DMS53 treated with DMSO at 0.1 percent for 48 hours (cell line): ENCODE results near the gene PNMA3.
"Not testable (repeated sequence)": the region's sequence is repeated elsewhere in the genome, so short reads cannot be mapped to it uniquely, and the experiment has no call there.

Experiments
- DNase-seq: peaks from one replicate; lab custom pipeline; 2025; ENCODE audit not compliant: unreplicated experiment; lab: John Stamatoyannopoulos, UW

The PNMA3 gene, protein sequence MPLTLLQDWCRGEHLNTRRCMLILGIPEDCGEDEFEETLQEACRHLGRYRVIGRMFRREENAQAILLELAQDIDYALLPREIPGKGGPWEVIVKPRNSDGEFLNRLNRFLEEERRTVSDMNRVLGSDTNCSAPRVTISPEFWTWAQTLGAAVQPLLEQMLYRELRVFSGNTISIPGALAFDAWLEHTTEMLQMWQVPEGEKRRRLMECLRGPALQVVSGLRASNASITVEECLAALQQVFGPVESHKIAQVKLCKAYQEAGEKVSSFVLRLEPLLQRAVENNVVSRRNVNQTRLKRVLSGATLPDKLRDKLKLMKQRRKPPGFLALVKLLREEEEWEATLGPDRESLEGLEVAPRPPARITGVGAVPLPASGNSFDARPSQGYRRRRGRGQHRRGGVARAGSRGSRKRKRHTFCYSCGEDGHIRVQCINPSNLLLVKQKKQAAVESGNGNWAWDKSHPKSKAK

DNA sequence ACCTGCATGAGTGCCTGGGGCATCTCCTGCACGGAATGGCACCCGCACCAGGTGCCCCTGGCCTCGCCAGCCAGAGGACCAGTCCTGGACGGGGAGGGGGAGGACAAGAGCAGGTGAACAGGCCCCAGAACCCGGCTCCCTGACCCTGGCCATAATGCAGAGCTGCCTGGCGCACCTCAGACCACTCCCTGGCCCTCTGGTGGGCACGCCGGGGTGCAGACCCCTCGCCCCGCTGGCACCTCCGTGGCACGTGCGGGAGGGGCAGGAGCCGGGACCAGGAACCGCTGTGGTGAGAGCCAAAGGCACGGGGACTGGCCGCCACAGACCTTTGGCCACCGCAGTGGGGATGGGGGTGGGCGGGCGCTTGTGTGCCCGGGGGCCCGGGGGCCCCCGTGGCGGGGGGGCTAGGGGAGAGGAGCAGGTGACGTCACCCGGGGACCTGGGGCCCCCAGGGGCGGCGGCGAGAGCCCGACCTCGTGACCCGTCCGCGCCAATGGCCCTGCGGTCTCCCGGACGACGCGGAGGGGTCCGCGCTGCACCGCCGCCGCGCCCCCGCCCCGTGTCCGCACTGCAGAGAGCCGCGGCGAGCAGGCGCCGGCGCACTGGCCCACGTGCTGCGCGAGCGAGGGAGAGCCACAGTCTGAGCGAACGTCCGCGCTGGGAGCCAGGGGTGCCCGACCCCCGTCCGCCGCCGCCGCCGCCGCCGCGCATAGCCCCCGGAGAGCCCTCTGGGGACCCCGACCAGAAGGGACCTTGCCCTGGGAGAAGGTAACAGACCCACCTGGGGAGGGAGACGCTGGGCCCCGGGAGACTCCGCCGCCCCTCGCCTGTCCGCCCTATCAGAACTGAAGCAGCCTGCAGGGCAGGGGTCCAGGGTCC, at the start of gene PNMA3:
Gene PNMA3, plus strand, starts transcription at position 600 of the 879 bp plus-strand sequence. CDS start 586 bp downstream, outside the sequence.
- DNase-seq: no peak

DNA sequence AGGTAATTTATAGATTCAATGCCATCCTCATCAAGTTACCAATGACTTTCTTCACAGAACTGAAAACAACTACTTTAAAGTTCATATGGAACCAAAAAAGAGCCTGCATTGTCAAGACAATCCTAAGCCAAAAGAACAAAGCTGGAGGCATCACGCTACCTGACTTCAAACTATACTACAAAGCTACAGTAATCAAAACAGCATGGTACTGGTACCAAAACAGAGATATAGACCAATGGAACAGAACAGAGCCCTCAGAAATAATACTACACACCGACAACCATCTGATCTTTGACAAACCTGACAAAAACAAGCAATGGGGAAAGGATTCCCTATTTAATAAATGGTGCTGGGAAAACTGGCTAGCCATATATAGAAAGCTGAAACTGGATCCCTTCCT, 39.1 kb upstream of the PNMA3 start:
- not testable (repeated sequence) for DNase-seq

DNA sequence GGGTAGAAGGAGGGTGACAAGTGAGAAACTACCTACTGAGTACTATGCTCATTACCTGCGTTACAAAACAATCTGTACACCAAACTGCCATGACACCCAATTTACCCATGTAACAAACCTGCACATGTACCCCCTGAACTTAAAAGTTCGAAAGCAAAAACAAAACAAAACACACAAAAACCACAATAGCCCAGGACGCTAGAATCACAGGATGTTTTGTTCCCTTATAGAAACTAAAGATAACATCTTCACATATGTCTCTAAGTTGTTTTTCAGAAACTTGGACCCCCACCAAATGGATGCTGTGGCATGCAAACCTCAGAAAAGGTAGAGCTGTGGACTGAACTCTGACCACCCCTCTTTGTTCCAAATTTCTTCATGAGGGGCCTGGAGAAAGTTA, 37.1 kb upstream of the PNMA3 start:
- no peak for DNase-seq

DNA sequence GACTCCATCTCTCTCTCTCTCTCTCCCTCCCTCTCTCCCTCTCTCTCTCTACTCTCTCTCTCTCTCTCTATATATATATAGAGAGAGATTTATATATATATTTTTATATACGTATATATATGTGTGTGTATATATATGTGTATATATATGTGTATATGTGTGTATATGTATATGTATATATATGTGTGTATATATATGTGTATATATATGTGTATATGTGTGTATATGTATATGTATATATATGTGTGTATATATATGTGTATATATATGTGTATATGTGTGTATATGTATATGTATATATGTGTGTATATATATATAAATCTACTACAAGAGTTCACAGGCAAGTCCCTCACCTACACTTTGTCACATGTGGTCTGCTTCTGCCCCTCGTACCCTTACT, 29.8 kb upstream of the PNMA3 start:
- DNase-seq: not testable (repeated sequence)

DNA sequence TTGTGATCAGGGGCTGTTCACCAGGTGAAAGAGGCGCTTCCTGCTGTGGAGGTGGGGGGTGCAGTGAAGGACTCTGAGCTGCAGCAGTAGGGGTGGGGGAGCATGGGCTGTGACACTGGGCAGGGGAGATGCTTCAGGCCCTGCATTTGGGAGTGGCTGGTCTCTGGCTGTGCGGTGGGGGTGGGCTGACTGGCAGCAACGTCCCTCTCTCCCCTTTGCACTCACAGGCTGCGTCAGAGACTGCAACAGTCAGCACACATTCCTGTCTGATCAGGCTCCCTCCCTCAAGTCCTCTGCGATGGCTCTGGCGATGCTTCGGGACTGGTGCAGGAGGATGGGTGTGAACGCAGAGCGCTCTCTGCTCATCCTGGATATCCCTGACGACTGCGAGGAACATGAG, 27.8 kb upstream of the PNMA3 start:
- DNase-seq: not testable (repeated sequence)

DNA sequence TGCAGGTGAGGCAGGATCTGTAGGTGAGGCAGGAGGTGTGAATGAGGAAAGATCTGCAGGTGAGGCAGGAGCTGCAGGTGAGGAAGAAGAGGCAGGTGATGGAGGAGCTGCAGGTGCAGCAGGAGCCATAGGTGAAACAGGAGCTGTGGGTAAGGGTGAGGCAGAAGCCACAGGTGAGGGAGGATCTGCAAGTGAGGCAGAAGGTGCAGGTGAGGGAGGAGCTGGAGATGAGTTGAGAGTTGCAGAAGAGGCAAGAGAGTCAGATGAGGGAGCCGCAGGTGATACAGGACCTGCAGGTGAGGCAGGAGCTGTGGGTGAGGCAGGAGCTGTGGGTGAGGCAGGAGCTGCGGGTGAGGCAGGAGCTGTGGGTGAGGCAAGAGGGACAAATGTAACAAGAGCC, 27.1 kb upstream of the PNMA3 start:
- no peak for DNase-seq

DNA sequence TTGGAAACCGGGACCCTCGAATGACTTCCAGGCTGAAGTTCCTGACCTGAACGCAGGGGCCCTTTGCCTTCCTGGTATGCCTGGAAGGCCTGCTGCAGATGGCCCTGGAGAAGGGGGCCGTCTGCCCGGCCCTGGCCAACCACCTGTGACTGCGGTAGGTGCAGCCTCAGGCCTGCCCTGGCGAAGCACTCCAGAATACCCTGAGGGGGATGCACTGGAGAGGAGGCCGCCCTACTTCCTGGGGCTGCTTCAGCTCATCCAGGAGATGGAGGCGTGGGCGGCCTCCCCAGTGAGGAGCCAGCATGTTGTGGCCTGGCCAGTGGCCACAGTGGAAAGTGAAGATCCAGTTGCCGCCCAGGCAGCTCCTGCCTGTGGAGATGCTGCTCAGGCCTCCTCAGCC, 26.4 kb upstream of the PNMA3 start:
- no peak for DNase-seq

DNA sequence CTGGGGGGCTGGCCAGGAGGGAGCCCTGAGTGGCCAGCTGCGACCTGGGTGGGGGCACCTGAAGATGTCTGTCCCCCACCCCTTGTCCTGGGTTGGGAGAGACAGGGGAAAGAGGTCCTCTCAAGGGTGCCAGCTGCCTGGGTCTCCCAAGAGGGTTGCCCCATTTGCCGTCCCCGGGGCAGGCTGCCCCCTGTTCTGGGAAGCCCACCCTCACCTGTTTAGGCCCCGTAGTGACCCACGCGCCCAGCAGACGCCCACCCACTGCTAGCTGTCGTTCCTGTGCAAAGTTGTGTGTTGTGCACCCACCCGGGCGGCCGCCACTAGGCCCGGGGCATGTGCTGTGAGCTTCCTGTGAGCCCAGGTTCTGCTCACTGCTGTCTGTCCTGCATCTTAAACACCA, 25.5 kb upstream of the PNMA3 start:
- no peak for DNase-seq

DNA sequence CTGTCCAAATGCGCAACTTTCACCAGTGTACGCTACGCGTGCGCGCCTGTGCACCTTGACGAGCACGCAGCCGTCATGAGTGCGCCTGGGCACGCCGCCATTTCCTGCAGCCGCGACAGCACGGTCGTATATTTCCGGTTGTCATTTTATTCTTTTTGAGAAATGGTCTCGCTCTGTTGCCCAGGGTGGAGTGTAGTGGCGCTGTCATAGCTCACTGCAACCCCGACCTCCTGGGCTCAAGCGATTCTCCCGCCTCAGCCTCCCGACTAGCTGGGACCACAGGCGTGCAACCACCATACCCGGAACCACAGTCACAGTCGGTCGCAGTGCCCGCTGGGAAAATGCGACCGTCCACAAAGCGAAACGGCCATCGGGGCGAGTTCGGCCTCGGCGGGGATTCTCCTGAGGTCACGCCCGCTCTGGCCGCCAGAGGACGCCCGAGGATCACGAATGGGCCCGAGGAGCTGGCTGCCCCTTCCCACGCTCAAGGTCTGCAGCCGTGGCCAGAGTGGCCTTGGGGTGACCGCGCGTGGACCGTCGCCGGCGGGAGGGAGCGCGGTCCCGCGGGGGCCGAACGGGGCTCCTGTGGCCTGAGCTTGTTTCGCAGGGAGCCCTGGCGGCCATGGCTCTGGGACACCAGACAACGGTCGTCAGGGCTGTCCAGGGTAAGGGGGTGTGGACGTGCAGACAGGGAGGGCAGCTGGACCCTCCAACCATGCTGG, 23.7 kb upstream of the PNMA3 start:
- DNase-seq: peak; percentile 10

DNA sequence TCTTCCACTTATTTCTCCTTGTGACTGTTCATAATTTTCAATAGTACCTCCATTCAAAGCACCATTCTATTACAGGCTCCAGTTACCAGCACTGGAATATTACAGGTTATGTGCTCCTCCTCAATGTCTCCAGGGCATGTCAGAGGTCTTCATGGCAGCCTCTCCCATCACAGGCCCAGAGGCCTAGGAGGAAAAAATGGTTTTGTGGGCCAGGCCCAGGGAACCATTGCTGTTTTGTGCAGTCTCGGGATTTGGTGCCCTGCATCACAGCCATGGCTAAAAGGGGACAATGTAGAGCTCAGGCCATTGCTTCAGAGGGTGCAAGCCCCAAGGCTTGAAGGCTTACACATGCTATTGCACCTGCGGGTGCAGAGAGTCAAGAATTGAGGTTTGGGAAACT, 7.2 kb upstream of the PNMA3 start:
- no peak for DNase-seq

DNA sequence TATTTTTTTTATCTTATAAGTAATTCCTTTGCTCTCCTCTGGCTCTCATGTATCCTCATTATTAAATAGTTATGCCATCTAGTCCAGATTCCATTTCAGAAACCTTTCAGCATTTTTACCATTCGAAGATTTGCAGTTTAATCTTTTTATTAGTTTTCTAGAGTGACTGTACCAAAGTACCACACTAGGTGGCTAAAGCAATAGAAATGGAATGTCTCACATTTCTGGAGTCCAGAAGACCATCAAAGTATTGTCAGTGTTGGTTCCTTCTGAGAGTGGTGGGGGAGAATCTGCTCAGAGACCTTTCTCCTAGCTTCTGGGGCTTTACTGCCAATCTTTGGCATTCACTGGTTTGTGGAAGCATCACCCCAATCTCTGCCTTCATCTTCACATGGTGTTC, 3.7 kb upstream of the PNMA3 start:
- DNase-seq: no peak

DNA sequence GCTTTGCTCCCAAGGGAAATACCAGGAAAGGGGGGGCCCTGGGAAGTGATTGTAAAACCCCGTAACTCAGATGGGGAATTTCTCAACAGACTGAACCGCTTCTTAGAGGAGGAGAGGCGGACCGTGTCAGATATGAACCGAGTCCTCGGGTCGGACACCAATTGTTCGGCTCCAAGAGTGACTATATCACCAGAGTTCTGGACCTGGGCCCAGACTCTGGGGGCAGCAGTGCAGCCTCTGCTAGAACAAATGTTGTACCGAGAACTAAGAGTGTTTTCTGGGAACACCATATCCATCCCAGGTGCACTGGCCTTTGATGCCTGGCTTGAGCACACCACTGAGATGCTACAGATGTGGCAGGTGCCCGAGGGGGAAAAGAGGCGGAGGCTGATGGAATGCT, 1.0 kb downstream of the PNMA3 start:
- no peak for DNase-seq

DNA sequence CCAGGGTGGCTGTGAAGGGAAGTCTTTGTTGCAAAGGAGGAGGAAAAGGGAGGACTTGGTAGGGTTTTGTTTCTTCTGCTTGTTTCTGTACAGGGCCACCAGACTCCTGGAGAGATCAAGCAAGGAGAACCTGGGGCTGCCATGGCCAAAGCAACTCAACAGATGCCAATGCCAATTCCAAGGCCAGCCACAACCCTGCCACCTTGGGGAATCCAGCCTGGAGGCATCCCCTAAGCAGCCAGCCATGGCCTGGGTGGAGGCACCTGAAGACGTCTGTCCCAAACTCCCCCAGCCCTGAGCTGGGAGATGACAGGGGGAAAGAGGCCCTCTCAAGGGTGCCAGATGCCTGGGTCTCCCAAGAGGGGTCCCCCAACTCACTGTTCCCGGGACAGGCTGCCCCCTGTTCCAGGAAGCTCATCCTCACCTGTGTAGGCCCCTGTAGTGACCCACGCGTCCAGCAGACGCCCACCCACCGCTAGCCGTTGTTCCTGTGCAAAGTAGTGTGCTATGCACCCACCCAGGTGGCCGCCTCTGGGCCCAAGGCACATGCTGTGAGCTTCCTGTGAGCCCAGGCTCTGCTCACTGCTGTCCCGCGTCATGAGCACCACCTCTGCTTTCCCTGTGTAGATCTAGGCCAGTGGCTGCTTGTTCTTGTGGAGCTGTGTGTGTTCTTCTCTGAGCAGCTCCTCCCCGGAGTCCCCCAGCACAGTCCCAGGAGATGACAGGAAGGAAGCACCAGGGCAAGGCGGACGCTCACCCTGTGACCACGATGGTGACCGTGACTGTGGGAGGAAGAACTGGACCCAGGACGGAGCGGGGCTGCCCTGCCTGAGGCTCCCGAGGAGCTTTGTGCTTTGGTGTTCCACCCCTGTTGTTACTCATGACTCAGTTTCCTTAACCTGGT, 3.2 kb downstream of the PNMA3 start:
- DNase-seq: no peak

DNA sequence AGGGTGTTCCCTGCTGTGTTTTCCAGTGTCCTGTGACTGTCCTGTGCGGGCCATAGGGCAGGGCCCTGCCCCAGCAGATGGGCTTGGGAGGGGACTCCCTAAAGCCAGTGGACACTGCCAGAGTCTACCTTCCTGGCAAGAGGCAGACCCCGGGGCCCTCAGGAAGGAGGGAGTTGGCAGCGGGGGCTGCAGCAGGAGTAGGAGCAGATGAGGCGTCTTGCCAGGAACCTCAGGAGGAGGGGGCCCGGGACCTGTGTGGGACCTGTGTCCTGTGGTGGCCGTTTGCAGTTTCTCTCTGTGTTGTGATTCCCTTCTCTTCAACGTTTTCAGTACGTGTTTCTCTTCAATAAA, 3.8 kb downstream of the PNMA3 start:
- no peak for DNase-seq

DNA sequence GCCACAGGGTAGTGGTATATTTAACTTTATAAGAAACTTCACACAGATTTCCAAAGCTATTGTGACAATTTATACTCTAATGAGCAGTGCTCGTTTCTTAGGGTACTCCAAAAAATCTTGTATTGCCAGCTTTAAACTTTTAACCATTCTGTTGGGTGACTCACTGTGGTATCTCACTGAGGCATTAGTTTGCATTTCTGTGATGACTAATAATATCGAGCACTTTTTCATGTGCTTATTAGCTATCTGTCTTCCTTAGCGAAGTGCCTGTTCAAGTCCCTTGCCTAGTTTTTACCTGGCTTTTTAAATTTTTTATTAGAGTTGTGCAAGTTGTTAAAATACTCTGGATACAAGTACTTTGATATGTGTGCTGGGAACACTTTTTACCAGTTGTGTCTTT, 5.5 kb downstream of the PNMA3 start:
- DNase-seq: no peak

DNA sequence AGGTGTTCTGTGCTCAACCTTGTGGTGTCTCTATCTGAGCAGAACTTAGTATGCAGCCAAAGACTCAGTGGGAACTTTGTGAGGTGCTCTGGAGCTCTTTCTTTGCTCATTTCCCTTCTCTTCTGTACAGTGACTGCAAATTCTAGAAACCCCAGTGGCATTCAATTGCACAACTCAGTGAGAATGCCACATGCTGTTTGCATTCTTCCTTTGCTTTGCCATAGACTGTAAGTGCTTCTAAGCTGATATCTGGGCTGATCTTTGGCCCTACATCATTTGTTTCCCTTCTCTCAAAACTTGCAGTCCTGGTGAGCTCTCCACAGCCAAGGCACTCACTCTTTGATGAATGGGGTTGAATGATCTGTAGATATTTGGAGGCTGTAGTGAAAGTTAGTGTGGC, 7.0 kb downstream of the PNMA3 start:
- no peak for DNase-seq

DNA sequence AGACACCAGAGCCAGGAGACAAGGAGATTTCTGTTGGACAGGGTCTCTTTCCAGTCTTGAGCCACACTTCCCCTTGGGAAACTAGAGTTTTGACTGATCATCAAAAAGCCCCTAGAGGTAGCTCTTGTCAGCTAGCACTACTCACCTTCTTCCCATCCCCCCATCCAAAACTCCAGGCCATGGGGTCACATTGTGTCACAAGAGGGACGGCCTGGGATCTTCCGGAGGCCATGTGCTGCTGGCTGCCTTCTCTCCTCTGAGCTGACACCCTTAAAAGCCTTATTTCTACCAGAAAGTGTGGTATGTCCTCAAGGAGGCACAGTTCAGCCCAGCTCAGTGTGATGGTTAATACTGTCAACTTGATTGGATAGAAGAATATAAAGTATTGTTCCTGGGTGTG, 7.8 kb downstream of the PNMA3 start:
- DNase-seq: no peak

DNA sequence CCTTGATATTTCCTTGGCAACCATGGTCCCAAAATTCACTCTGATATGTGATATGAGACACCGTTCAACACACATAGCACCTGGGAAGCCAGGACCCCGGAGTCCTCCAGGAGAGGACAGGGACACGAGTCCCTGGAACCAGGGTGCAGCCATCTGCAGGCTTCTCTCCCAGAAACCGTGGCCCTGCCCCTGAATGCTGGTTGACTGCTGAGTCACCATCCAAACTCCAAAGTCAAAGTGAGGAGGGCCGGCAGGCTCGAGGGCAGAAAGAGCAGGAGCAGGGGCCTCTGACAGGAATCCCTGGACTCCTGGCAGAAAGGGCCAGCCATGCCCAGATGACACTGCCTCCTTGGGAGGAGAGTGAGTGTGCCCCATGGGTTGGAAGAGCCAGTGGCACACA, 9.1 kb downstream of the PNMA3 start:
- DNase-seq: no peak

DNA sequence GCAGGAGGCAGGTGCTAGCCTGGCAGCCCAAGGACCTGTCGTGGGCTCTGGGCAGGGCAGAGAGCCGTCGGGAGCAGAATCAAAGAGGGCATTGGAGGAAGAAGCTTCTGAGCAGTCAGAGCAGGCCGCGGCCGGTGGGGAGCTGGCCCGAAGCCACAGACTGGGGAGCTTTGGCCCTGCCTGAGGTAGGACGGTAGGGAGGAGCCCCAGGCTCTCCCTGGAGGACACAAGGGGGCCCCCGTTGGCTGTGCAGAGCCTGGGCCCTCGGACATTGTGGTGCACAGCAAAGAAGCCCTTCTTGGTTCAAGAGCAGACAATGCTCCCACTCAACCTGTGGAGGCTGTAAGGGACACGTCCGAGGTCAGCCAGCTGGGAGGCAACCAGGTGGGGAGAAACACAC, 10.1 kb downstream of the PNMA3 start:
- DNase-seq: not testable (repeated sequence)

DNA sequence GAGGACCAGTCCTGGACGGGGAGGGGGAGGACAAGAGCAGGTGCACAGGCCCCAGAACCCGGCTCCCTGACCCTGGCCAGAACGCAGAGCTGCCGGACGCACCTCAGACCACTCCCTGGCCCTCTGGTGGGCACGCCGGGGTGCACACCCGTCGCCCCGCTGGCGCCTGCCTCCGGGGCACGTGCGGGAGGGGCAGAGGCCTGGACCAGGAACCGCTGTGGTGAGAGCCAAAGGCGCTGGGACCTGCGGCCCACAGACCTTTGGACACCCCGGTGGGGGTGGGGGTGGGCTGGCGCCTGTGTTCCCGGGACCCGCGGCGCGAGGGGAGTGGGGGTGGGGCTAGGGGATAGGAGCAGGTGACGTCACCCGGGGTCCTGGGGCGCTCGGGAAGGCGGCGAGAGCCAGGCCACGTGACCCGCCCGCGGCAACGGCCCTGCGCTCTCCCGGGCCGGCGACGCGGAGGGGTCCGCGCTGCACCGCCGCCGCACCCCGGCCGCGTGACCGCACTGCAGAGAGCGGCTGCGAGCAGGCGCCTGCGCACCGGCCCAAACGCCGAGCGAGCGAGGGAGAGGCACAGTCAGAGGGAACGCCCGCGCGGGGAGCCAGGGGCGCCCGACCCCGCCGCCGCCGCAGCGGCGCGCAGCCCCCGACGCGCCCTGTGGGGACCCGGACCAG, 15.8 kb downstream of the PNMA3 start, which contains the start of gene PNMA6A:
Gene PNMA6A, plus strand, starts transcription at position 546 of the 675 bp plus-strand sequence. CDS start 609 bp downstream, outside the sequence.
- DNase-seq: not testable (repeated sequence)
